ENCODE measurements around the gene MSL2. TPM values are rescaled to one million over a fixed set of nuclear protein-coding genes. Genes with fewer than 3 reads are reported as not detected.

Gene MSL2
- total and polyA plus RNA-seq, 2 of the 8 experiments (the other 6 are each of a cell fraction or from before 2014, with no cell fraction given), result 9.1 to 41.8 TPM

- H3K79me1 ChIP-seq (ENCODE audit: low read depth, low read length), result no peaks in the 10 kb centered on the region
- no peak overlapping the region for H2AFZ ChIP-seq (ENCODE audit: low read length)
- H4K8ac ChIP-seq (ENCODE audit: extremely low read depth, insufficient read depth, low read length), result no peak overlapping the region
- no peak overlapping the region for H2AK5ac ChIP-seq (ENCODE audit: low read depth, low read length)
- no peak overlapping the region for H3K18ac ChIP-seq (ENCODE audit: extremely low read depth, low read length)
- H2BK120ac ChIP-seq (replicated peaks; ENCODE audit: low read depth, low read length), result no peak overlapping the region
- FAIRE-seq (no peak), DNase-seq (ENCODE audit: low read depth in 1 of 2, low spot score in 2 of 2) (no peak)
- H2BK12ac ChIP-seq (ENCODE audit: low read depth, low read length), result no peak overlapping the region
- H3K9ac ChIP-seq (replicated peaks in 1 of 4; ENCODE audit: extremely low read depth in 1 of 4, low read depth in 3 of 4, low read length in 3 of 4), result no peak overlapping the region
- no peak overlapping the region for H3K56ac ChIP-seq (replicated peaks; ENCODE audit: insufficient read length, low read depth, low read length)
- H3K27me3 ChIP-seq (replicated peaks in 1 of 4; ENCODE audit: control insufficient read depth in 3 of 4, extremely low read depth in 1 of 4, insufficient read depth in 3 of 4, low read length in 3 of 4), result no peaks in the 10 kb centered on the region
- no peaks in the 10 kb centered on the region for H3K79me2 ChIP-seq (ENCODE audit: control insufficient read depth in 1 of 2, insufficient read depth in 2 of 2, low read length in 2 of 2)
- H3K4me3 ChIP-seq (ENCODE audit: extremely low read depth in 1 of 4, insufficient read depth in 2 of 4, low read depth in 3 of 4, low read length in 4 of 4), result no peak overlapping the region
- no peak overlapping the region for H2BK20ac ChIP-seq (ENCODE audit: low read length)
- no peaks in the 10 kb centered on the region for H4K20me1 ChIP-seq (replicated peaks in 1 of 2; ENCODE audit: control insufficient read depth in 1 of 2, insufficient read depth in 2 of 2, low read length in 2 of 2)
- no peak overlapping the region for H3K23ac ChIP-seq (ENCODE audit: insufficient read length)
- POLR2A ChIA-PET (ENCODE audit: partially characterized antibody), result interaction anchor here (1.5 kb wide), 1 partner anchor 12 kb away, joined by 3 read pairs; no protein-coding TSS in a partner anchor
- H3K27ac ChIP-seq (ENCODE audit: low read depth, low read length), result no peak overlapping the region
- H3K4ac ChIP-seq (replicated peaks; ENCODE audit: insufficient read length, low read depth, low read length), result no peak overlapping the region
- H3K36me3 ChIP-seq (ENCODE audit: control insufficient read depth in 2 of 4, insufficient read depth in 4 of 4, low read length in 3 of 4), result no peaks in the 10 kb centered on the region
- H3K14ac ChIP-seq (ENCODE audit: insufficient read length), result no peak overlapping the region
- TF ChIP-seq, protein P1, sequence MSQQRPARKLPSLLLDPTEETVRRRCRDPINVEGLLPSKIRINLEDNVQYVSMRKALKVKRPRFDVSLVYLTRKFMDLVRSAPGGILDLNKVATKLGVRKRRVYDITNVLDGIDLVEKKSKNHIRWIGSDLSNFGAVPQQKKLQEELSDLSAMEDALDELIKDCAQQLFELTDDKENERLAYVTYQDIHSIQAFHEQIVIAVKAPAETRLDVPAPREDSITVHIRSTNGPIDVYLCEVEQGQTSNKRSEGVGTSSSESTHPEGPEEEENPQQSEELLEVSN (IDR thresholded peaks at IDR 0.05), result no peak
- TF ChIP-seq SAP30 (IDR thresholded peaks at IDR 0.05; ENCODE audit: insufficient read depth, insufficient replicate concordance, low read length), result no peak
- no peak for TF ChIP-seq KDM4A (IDR thresholded peaks at IDR 0.05; ENCODE audit: low read depth, low read length, severe bottlenecking)
- TF ChIP-seq POU5F1 (IDR thresholded peaks at IDR 0.05; ENCODE audit: low read depth, low read length), result no peak
- TF ChIP-seq EP300 (IDR thresholded peaks at IDR 0.05; ENCODE audit: borderline replicate concordance in 1 of 2, low read depth in 2 of 2, low read length in 2 of 2), result no peak
- TF ChIP-seq BACH1 (IDR thresholded peaks at IDR 0.05; ENCODE audit: low read length), result no peak
- TF ChIP-seq KDM1A (IDR thresholded peaks at IDR 0.05; ENCODE audit: borderline replicate concordance, low read length), result no peak
- TF ChIP-seq TBP (IDR thresholded peaks at IDR 0.05; ENCODE audit: low read depth, low read length), result no peak
- no peak for TF ChIP-seq CHD1 (IDR thresholded peaks at IDR 0.05; ENCODE audit: low read depth, low read length)
- TF ChIP-seq CTBP2 (IDR thresholded peaks at IDR 0.05; ENCODE audit: borderline replicate concordance, insufficient read depth, insufficient read length, low read length), result no peak
- TF ChIP-seq, protein P2, sequence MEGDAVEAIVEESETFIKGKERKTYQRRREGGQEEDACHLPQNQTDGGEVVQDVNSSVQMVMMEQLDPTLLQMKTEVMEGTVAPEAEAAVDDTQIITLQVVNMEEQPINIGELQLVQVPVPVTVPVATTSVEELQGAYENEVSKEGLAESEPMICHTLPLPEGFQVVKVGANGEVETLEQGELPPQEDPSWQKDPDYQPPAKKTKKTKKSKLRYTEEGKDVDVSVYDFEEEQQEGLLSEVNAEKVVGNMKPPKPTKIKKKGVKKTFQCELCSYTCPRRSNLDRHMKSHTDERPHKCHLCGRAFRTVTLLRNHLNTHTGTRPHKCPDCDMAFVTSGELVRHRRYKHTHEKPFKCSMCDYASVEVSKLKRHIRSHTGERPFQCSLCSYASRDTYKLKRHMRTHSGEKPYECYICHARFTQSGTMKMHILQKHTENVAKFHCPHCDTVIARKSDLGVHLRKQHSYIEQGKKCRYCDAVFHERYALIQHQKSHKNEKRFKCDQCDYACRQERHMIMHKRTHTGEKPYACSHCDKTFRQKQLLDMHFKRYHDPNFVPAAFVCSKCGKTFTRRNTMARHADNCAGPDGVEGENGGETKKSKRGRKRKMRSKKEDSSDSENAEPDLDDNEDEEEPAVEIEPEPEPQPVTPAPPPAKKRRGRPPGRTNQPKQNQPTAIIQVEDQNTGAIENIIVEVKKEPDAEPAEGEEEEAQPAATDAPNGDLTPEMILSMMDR (IDR thresholded peaks at IDR 0.05; ENCODE audit: control extremely low read depth in 1 of 3, insufficient read depth in 1 of 3, low read depth in 1 of 3, low read length in 3 of 3), result no peak
- H3K4me2 ChIP-seq (ENCODE audit: insufficient read depth in 1 of 2, low read depth in 2 of 2, low read length in 2 of 2), result no peak overlapping the region
- no peak overlapping the region for H4K91ac ChIP-seq (replicated peaks; ENCODE audit: insufficient read length, low read length)
- no peak overlapping the region for H2BK15ac ChIP-seq (ENCODE audit: low read length)
- H3K4me1 ChIP-seq (replicated peaks in 1 of 4; ENCODE audit: control insufficient read depth in 3 of 4, insufficient read depth in 4 of 4, low read length in 3 of 4), result no peaks in the 10 kb centered on the region
- H3K9me3 ChIP-seq (ENCODE audit: insufficient read depth in 2 of 2, low read depth in 1 of 2, low read length in 1 of 2), result no peaks in the 10 kb centered on the region
- CTCF ChIA-PET (ENCODE audit: partially characterized antibody), result interaction anchor here (1.2 kb wide), 1 partner anchor 34 kb away, joined by 5 read pairs; no protein-coding TSS in a partner anchor
- H4K5ac ChIP-seq (ENCODE audit: insufficient read length, low read depth, low read length), result no peak overlapping the region
- H2BK5ac ChIP-seq (ENCODE audit: low read depth, low read length), result no peak overlapping the region
- H3K23me2 ChIP-seq (ENCODE audit: low read depth, low read length), result no peaks in the 10 kb centered on the region; the same call in 1 of the 2 replicates
These were observed 13.8 kb upstream of the MSL2 start for GRCh38 chr3:136209921-136210320.
